IPS DF 19.7 (cell line): ENCODE measurements around the gene SH3PXD2A.

Experiments used
- DNase-seq: peaks from one replicate; pipeline ENCODE4 v3.0.0-alpha.2; 2013; ENCODE audit warnings: low read depth, low spot score

The SH3PXD2A gene

DNA sequence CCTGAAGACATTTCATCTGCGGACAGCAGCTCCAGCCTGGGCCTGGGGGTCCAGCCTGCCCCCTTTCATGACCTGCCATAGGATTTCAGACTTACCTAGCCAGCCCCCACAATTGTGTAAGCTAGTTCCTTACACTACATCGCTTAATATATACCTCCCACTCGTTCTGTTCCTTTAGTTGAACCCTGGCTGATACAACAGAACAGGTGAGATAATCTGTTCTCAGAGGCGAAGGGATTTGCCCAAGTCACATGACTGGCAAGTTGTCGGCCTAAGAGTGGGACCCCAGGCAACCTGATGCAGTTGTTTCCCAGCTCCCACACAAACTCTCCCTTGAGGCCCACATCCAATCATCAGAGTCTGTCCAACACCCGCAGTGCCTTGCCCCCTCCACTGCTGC lies 168.2 kb downstream of the SH3PXD2A start:
- DNase-seq, result no peak

DNA sequence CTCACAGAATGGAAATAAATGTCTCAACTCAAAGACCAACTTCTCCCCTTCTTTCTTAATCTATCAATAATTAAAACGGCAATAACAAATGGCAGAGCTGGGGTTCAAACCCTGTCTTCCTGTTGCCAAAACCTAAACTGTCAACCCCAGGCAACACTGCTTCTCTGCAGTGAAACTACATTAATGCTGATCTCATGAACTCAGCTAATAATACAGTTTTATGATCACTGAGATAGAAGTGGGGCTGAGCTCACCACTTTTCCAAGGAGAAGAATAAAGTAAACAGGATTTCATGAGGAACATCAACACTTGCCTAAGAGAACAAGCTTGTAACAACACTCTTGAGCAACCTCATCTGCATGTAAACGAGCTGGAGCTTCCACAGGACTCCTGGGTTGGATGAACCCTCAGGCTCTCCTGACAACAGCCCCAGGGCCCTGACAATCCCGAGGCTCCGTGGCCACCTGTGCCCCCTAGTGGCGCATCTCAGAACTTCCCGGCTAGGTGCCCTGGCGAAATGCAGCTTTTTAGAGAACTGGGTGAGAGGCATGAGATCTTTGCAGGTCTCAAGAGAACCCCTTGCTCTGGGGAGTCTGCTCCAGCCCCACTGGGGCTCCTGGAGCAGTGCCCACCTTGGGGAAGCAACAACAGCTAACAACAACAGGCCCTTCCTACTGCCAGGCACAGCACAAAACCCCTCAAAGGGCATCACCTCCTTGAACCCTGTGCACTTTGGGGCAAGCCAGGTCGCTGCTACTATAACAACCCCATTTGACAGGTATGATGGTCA lies 169.3 kb downstream of the SH3PXD2A start:
- no peak for DNase-seq

DNA sequence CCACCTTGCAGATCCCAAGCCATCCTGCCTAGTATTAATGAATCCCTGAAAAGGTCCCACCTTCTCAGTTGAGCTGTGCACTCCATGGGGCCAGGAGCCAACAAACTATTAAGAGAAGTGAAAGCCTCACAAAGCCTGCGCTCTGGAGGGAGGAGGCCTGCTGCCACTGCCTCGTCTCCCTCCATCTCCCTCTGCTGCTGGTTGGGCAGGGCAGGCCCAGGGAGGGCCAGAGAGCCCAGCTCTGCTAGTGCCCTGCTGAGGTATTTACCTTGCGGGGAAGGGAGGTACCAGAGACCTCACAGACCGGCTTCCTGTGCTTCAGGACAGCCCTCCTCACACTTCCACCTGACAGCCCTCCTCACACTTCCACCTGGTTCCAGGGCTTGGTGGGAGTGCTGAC lies 171.5 kb downstream of the SH3PXD2A start:
- DNase-seq, result no peak

DNA sequence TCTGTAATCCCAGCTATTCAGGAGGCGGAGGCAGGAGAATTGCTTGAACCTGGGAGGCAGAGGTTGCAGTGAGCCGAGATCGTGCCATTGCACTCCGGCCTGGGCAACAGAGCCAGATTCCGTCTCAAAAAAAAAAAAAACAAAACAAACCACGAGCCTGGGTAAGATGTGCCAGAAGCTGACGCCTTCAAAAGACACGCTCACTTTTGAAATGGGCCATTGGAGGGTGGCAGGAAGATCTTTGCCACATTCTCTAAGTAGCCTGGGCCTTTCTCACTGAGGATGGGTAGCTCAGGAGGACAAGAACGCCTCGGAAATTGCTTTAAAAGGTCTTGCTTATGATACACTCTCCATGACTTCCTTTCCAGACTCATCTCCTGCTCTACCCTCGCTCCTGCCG lies 172.7 kb downstream of the SH3PXD2A start:
- no peak for DNase-seq

DNA sequence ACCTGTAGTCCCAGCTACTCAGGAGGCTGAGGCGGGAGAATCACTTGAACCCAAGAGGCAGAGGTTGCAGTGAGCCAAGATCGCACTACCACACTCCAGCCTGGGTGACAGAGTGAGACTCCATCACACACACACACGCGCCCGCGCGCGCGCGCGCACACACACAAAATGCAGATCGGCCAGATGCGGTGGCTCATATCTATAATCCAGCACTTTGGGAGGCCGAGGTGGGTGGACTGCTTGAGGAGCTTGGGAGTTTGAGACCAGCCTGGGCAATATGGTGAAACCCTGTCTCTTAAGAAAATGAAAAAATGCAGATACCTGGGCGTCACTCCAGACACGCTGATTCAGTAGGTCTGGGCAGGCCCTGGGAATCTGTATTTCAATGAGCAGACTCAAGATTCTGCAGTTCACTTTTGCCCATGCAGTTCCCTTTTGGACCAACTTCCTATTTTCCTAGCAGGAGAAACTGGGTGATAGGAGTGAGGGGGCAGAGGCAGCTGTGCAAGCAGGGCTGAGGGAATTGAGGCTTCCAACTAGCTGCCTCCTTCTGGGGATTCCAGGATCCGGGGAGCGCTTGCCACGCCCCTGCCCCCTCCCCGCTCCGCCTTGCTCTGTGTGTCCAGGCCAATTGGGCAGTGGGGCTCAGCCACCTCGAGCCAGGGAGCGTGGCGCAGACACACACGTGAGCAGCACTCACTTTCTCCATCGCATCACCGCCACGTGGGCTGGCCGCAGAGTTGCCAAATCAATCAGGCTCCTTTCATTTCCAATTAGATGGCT lies 173.6 kb downstream of the SH3PXD2A start:
- no peak for DNase-seq

DNA sequence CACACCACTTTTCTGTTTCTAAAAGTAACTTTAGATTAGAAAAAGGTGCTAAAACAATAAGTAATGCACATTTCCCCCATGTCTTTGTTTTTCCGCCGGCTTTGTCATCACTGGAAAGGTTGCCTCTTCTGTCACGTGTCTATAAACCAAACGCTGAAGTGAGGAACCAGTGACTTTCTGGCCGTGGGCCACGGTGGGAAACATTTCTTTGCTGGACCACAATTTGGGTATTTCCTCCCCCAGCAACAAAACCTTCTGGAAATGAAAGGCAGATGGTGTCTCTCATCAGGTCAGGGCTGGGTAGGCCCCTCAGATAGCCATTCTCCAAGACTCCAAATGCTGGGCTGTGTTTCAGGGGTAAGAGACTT lies 174.5 kb downstream of the SH3PXD2A start:
- no peak for DNase-seq

DNA sequence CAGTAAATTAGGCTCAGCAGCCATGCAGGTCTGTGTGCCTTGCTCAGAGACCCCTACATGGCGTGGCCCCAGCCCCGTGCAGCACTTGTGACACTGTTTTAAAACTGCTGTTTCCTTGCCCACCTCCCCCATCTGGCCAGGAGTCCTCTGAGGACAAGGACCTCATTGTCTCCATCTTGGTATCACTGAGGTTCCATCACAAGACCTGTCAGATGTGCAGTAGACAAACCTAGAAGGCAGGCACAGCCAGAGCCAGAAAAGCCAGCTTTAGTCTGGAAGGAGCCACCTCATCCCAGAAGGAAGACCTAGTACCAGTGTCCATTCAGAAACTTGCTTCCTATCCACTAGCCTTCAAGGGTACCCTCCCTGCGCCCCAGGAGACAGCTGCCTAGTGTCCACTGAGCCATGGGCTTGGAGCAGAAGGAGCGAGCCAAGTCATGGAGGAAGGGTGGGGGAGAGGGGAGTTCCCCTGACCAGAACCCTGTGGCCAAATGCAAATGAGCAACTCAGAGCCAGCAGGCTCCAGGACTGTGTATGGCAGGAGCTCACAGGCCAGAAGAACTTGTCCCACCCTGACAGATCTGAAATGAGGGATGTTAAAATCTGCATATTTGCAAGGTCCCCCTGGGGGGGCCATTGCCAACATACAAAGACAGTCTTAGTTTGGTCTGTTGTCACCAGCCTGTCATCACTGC lies 176.1 kb downstream of the SH3PXD2A start:
- no peak for DNase-seq

DNA sequence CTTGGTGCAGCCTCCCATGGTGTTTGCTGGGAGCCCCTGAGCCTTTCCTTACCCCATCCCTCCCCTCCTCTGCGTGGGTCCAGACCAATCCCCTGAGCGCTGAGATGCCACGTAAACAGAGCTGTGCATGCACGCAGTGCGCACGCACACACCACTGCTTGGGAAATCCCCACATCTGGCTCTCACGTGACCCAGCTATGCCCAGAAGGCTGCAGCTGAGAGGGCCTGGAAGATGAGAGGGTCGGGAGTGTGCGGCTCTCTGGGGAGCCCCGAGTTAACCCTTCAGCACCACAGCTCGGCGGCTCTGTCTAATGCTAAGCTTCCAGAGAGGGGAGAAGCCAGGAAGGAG lies 177.2 kb downstream of the SH3PXD2A start:
- no peak for DNase-seq

DNA sequence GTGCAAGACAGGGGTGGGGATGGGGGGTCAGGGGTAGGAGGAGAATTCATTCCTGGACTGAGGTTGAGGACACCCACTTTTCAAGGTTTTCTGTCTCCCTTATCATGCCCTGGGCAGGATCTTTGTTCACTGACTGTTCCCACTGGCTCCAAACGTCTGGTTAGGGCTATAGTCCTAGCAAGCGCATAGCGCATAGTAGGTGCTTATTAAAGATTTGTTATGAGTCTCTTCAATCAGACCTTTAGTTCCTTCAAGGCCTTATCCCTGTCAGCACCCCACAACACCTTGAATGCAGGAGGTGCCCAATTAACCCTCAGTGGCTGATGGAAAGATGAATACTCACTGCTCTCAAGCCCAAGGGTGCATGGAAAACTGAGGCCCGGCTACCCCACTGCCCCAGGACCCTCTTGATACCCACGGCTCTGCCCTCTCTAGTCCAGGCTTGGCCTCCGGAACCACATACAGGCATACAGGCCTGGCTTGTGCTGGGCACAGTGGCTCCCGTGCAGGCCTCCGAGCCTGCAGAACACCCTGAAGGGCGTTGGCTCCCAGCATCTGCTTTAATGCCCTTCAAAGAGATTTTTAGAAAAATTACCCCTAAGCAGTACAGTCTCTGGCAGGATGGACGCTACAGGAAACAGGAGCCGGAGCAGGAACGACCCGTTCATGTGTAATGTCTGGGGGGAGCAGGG lies 177.7 kb downstream of the SH3PXD2A start:
- no peak for DNase-seq

DNA sequence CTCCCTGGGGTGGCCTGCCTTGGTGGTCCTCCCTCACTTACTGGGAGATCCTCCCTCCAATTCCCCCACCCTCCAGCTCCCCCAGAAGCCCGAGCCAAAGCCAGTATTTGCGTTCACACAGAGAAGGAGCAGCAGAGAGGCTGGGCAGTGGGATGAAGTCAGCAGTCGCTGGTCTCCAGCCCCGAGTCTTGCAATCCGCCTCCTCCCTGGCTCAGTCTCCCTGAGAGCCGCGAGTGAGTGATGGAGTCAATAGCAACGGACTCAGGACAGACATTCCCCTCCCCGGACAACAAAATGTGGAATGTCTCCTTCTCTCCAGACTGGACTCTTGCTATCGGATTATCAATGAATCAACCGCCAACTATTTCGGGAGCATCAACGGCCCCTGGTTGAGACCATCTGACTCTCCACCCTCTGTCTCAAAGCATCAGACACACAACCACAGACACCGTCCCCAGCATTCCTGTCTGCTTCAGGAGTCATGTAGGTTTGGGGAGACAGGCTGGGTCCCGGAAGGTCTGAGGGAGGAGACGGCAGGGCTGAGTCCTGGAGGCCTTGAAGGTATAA lies 178.4 kb downstream of the SH3PXD2A start:
- no peak for DNase-seq

DNA sequence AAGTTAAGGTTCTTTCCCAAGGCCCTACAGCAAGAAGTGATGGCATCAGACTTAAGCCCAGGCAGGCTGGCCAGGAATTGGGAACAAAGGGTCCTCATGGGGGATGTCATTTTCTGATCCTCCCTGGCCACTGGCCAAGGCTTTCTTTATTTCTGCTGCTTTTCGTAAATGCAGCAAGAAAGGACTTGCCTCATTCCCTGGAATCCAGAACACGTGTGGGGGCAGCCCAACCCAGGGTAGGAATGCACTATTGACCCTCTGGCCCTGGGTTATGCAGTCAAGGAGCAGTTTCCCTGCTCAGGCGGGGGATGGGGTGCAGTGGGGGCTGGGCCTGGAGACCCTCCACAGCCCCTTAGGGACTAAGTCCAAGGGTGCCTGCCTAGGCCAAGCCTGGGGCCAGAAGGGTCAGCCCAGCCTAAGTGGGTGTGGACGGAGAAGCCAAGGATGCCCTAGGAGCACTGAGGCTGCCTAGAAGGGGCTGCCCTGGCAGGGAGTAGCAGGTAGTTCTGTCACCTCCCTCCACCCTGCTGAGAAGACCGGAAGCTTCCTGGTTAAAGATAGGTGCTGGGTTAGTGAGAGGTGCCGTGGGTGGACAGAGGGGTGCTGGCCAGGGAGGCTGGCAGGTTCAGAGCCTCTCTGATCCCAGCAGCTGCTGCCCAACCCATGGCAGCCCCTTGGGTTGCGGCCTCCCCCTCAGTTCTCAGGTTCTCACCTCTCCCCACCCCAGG lies 179.2 kb downstream of the SH3PXD2A start:
- no peak for DNase-seq

DNA sequence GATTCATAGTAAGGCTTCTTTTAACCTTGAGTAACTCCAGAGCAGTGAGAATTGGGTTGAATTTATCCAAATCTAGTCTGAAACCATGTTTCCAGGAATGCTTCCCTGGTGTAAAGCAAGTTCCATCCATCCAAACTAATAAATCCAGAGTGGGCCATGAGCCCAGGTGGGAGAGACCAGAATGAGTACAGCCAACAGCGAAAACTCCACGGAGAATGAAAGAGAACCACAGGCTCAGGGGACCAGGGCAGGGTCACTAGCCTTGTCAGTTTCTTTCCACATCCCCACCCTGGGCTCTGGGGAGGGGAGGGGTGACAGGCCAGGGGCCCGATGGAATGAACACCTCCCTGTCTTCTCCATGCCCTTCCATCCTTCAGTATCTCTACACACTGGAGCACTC lies 181.8 kb downstream of the SH3PXD2A start:
- DNase-seq, result no peak

DNA sequence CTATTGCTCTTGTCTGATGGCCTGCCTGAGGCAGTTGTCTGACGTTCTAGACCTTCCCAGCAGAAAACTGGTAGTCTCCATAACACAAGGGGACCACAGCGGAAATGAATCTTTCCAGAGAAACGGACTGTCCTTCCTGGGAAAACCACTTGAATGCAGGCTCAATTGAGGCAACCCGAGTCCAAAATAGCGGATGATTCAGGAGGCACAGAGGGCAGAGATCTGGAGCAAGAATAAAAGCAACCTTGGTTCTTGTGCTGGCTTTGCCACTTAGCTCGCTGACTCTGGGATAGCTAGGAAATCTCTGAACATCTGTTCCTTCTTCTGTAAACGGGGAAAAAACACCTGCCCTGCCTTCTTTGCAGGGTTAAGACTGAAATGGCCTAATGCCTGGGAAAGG lies 183.0 kb downstream of the SH3PXD2A start:
- DNase-seq, result no peak

DNA sequence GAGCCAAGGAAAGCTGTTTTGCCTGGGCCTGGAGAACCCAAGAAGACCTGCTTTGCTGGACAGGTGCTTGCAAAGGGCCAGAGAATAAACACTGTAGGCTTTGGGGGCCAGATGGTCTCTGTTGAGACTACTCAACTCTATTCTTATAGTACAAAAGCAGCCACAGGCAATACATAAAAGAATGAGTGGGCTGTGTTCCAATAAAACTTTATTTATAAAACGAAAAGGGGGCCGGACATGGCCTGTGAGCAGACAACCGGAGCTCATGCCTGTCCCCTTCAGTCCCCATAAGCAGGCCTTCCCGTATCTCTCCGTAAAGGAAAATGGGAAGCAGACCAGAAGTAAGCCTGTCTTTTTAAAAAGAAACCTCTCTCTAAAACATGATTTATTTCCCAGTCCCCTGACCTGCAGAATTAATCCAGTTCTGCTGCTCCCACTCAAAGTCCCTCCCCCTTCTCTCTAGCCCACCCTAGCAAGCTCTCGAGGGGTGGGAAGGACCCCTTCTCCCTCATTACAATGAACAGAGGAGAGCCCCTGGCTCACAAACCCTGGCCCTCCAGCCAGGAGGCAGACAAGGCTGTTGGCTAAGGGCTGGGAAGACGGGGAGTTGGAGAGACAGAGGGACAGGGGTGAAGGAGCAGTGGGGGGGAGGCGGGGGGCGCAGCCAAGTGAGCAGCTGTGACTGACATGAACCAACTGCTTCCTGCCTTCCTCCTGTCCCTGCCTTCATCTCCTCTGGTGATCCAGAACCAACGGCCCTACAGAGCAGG lies 184.1 kb downstream of the SH3PXD2A start:
- DNase-seq, result no peak

DNA sequence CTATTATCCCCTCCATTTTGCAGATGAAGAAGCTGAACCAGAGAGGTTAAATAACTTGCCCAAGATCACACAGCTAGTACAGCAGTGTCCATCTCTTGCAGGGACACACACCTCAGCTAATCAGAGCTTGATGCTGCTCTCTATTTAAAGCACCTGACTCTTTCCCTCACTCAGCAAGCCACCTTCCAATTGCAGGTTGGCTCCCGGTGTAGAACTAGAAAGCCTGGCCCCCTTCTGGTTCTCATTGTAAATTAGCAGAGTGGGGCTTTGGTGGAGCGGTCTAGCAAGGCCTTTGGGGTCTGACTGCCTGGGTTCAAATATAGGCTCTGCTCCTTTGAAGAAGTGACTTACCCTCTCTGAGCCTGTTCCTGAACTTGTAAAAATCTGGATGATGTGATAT lies 185.4 kb downstream of the SH3PXD2A start:
- DNase-seq, result no peak

DNA sequence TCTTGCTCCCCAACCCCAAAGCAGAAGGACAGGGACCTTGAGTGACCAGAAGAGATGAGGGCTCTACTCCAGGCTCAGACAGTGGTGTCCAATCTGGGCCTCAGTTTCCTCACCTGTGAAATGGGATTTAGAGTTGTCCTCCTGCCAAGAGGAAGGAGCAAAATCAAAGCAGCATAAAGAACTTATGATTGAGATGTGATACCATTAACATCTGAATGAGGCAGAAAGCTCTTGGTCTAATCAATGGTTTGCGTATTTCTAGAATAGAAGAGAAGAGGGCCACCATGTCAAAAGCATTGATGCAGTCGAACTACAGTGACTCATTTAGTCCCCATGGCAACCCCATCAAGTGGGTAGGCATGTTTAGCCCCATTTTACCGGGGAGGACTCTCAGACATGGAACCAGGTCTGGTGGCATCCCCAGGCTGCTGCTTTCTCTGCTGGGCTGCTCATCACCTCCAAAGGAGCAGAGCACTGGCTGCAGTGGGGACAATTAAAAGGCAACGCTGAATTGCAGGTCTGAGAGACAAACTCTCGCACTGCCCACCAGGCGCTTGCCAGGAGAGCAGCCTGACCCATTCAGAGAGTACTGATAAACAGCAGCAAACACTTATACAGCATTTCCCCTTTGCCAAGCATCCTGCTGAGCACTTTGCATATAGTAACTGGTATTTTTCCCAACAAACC lies 186.0 kb downstream of the SH3PXD2A start:
- no peak for DNase-seq

DNA sequence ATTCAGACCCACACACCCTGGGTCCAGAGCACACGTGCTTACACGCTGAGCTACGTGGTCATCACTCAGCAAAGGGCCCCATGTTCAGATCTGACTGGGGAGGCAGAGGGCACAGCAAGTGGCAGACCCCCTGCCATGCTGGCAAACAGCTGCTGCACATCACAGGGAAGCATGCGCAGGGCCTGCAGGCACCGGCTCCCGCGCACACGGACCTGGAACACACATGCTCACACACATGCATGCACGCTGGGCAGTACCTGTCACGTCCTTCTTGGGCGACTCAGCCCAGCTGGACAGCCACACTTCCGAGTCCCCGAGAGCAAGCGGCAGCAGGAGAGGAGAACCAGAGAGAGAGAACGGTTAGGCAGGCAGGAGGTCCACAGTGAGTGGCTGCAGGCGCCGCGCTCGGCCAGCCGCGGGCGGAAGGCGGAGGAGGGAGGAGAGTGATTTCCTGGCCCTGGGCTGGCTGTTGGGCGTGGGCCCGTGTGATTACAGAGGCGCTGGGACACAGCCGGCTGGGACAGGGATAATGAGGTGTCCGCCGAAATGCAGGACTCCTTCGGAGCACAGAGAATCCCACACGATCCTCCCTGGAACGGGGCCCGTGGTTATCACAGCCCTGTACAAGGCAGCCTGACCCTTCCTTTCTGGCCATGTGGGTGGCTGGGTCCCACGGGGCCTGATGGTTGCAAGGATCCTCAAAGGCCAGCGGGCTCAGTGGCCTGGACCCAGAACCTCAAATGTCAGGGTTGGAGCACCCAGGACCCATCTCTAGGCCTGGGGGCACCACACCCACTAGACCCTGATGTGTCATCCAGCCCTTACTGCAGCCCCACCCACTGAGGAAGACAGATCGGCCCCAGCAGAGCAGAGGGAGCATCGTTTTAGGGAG lies 186.8 kb downstream of the SH3PXD2A start:
- no peak for DNase-seq

DNA sequence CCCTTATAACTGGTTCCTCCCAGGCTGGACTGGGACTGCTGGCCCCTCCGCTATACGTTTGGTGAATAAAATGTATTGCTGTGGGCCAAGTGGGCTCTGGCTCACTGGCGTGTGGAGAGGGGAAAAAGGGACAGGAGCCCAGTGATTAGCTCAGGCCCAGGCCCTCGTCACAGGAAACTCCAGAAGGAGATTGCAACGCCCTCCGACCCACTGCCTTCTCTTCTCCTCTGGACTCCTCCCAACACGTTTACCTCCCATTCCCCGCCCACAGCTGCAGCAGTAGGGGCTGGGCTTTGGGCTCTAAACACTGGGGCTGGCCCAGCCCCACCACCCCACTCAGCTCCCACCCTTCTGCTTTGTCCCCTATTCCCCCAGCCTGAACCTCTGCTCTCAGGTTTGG lies 188.0 kb downstream of the SH3PXD2A start:
- no peak for DNase-seq

DNA sequence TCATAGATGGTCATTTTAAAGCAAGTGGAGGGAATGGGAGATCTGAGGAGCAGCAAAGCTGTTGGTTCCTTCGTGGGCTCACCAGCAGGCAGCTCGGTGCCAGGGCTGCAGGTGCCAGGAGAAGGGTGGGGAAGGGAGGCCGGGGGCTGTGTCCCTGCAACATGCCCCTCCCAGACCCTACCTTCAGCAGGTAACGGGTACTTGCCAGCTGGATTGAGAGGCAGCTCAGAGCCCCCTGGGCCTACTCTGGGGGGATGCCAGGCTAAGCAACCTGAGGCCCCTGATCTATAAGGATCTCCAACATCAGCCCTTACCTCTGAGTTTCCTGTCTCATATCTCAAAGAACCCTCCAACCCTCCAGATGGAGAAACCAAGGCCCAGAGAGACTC lies 188.6 kb downstream of the SH3PXD2A start:
- DNase-seq, result no peak
